ENCODE results near the gene ZNF48.
A peak's percentile ranks its signal among the peaks of the same experiment; 100 is the strongest.

The ZNF48 gene

DNA sequence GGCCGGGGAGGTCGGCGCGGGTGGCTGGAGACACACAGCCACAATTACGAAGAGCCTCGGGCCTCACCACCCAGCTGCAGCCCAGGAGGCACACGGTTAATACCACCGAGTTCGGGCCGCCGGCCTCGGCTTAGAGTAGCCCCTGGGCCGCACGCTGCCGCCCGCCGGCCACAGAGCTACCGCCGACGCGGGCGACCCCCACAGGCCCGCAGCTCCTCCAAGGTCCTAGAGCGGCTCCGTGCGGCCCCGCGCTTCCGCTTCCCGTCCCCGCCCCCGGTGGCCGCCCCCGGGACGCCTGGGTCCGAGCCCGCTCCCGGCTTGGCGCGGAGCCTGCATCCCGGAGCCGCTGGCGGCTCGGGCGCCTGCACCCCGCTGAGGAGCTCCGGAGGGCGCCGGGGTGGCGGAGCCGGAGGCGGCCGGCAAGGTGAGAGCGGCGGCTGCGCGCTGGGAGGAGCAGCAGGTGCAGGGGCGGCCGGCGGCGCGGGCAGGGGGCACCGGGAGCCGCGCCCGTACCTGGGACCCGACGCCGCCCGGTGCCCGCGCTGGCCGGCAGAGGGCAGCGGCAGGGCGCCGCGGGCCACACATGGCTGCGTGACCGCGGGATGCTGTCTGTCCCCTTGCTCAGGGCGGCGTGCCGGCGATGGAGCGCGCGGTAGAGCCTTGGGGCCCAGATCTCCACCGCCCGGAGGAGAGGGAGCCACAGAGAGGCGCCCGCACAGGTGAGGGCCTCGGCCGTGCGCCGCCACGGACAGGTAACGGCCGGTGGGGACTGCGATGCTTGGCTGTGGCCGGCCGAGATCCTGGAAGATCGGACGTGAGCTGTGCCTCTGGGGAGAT, at the start of gene ZNF48:
TSS of gene ZNF48 (plus strand) at position 266 of the 837 bp plus-strand sequence. CDS start at position 641, 375 bp downstream.
- H3K9me3 ChIP-seq (ENCODE audit: control insufficient read depth in 2 of 2, low read length in 2 of 2): no peaks in the 10 kb centered on the region
- H3K9ac ChIP-seq (ENCODE audit: low read depth in 1 of 2, low read length in 2 of 2): peak within 1 kb of the TSS; percentile 72 to 73
- H3K36me3 ChIP-seq (ENCODE audit: control insufficient read depth in 2 of 2, insufficient read depth in 2 of 2, low read length in 2 of 2): peaks cover 0 to 11% of the 10 kb centered on the region in 2 donors
- peaks cover 14 to 17% of the 10 kb centered on the region in 2 donors for H3K4me1 ChIP-seq (ENCODE audit: control insufficient read depth in 2 of 2, insufficient read depth in 2 of 2, low read length in 2 of 2)
- peak within 1 kb of the TSS; percentile 51 to 68 for H3K27ac ChIP-seq (ENCODE audit: low read depth in 2 of 2, low read length in 2 of 2)
- H3K27me3 ChIP-seq (ENCODE audit: control insufficient read depth in 2 of 2, insufficient read depth in 2 of 2, low read length in 2 of 2): no peaks in the 10 kb centered on the region
- H3K4me3 ChIP-seq (ENCODE audit: low read length in 2 of 2): peak within 1 kb of the TSS; percentile 71 to 75

- no peaks in the 10 kb centered on the region for H3K9me3 ChIP-seq (ENCODE audit: control insufficient read depth in 2 of 2, low read length in 2 of 2)
- peaks cover 8 to 10% of the 10 kb centered on the region in 2 donors for H3K36me3 ChIP-seq (ENCODE audit: control insufficient read depth in 2 of 2, insufficient read depth in 2 of 2, low read length in 2 of 2)
- H3K4me3 ChIP-seq (ENCODE audit: low read length in 2 of 2): no peak overlapping the region
- H3K27ac ChIP-seq (ENCODE audit: low read depth in 2 of 2, low read length in 2 of 2): no peak overlapping the region
- no peak overlapping the region for H3K9ac ChIP-seq (ENCODE audit: low read depth in 1 of 2, low read length in 2 of 2)
- H3K4me1 ChIP-seq (ENCODE audit: control insufficient read depth in 2 of 2, insufficient read depth in 2 of 2, low read length in 2 of 2): no peaks in the 10 kb centered on the region
- no peaks in the 10 kb centered on the region for H3K27me3 ChIP-seq (ENCODE audit: control insufficient read depth in 2 of 2, insufficient read depth in 2 of 2, low read length in 2 of 2)
Measured at GRCh38 chr16:30346286-30346685, 48.9 kb upstream of the ZNF48 start.

DNA sequence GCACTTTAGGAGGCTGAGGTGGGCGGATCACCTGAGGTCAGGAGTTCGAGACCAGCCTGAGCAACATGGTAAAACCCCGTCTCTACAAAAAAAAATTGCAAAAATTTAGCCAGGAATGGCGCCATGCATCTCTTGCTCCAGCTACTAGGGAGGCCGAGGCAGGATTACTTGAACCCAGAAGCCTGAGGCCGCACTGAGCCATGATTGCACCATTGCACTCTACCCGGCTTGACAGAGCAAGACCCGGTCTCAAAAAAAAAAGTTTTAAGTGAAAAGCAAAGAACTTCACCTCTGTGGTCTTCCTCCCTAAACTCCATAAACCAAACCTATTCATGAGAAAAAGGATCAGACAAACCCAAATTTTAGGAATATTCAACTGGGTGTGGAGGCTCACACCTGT, 47.1 kb upstream of the ZNF48 start:
- Histone ChIP-seq H3K9ac (ENCODE audit: low read depth in 1 of 2, low read length in 2 of 2) (no peak overlapping the region), H3K36me3 (ENCODE audit: control insufficient read depth in 2 of 2, insufficient read depth in 2 of 2, low read length in 2 of 2) (peaks cover 19 to 28% of the 10 kb centered on the region in 2 donors), H3K9me3 (ENCODE audit: control insufficient read depth in 2 of 2, low read length in 2 of 2) (no peaks in the 10 kb centered on the region), H3K27me3 (ENCODE audit: control insufficient read depth in 2 of 2, insufficient read depth in 2 of 2, low read length in 2 of 2) (no peaks in the 10 kb centered on the region), H3K27ac (ENCODE audit: low read depth in 2 of 2, low read length in 2 of 2) (no peak overlapping the region), H3K4me3 (ENCODE audit: low read length in 2 of 2) (no peak overlapping the region), H3K4me1 (ENCODE audit: control insufficient read depth in 2 of 2, insufficient read depth in 2 of 2, low read length in 2 of 2) (peaks cover 0 to 4% of the 10 kb centered on the region in 2 donors)

GRCh38 chr16:30348929-30349328, 46.3 kb upstream of the ZNF48 start:
- H3K4me1 ChIP-seq (ENCODE audit: control insufficient read depth in 2 of 2, insufficient read depth in 2 of 2, low read length in 2 of 2): peaks cover 4 to 6% of the 10 kb centered on the region in 2 donors
- H3K27ac ChIP-seq (ENCODE audit: low read depth in 2 of 2, low read length in 2 of 2): no peak overlapping the region
- H3K4me3 ChIP-seq (ENCODE audit: low read length in 2 of 2): no peak overlapping the region
- no peaks in the 10 kb centered on the region for H3K9me3 ChIP-seq (ENCODE audit: control insufficient read depth in 2 of 2, low read length in 2 of 2)
- H3K27me3 ChIP-seq (ENCODE audit: control insufficient read depth in 2 of 2, insufficient read depth in 2 of 2, low read length in 2 of 2): no peaks in the 10 kb centered on the region
- H3K36me3 ChIP-seq (ENCODE audit: control insufficient read depth in 2 of 2, insufficient read depth in 2 of 2, low read length in 2 of 2): peaks cover 23 to 31% of the 10 kb centered on the region in 2 donors
- no peak overlapping the region for H3K9ac ChIP-seq (ENCODE audit: low read depth in 1 of 2, low read length in 2 of 2)

- Histone ChIP-seq H3K27me3 (ENCODE audit: control insufficient read depth in 2 of 2, insufficient read depth in 2 of 2, low read length in 2 of 2) (no peaks in the 10 kb centered on the region), H3K4me3 (ENCODE audit: low read length in 2 of 2) (no peak overlapping the region), H3K9ac (ENCODE audit: low read depth in 1 of 2, low read length in 2 of 2) (no peak overlapping the region), H3K4me1 (ENCODE audit: control insufficient read depth in 2 of 2, insufficient read depth in 2 of 2, low read length in 2 of 2) (peaks cover 11 to 13% of the 10 kb centered on the region in 2 donors), H3K27ac (ENCODE audit: low read depth in 2 of 2, low read length in 2 of 2) (no peak overlapping the region), H3K36me3 (ENCODE audit: control insufficient read depth in 2 of 2, insufficient read depth in 2 of 2, low read length in 2 of 2) (peaks cover 23 to 31% of the 10 kb centered on the region in 2 donors), H3K9me3 (ENCODE audit: control insufficient read depth in 2 of 2, low read length in 2 of 2) (no peaks in the 10 kb centered on the region)
Measured at GRCh38 chr16:30349675-30350074, 45.5 kb upstream of the ZNF48 start.

- H3K4me3 ChIP-seq (ENCODE audit: low read length in 2 of 2): no peak overlapping the region
- no peak overlapping the region for H3K27ac ChIP-seq (ENCODE audit: low read depth in 2 of 2, low read length in 2 of 2)
- peaks cover 23 to 31% of the 10 kb centered on the region in 2 donors for H3K36me3 ChIP-seq (ENCODE audit: control insufficient read depth in 2 of 2, insufficient read depth in 2 of 2, low read length in 2 of 2)
- H3K4me1 ChIP-seq (ENCODE audit: control insufficient read depth in 2 of 2, insufficient read depth in 2 of 2, low read length in 2 of 2): peaks cover 11 to 13% of the 10 kb centered on the region in 2 donors
- H3K9ac ChIP-seq (ENCODE audit: low read depth in 1 of 2, low read length in 2 of 2): peak overlapping the region in 1 of 2 donors; percentile 14
- H3K9me3 ChIP-seq (ENCODE audit: control insufficient read depth in 2 of 2, low read length in 2 of 2): no peaks in the 10 kb centered on the region
- H3K27me3 ChIP-seq (ENCODE audit: control insufficient read depth in 2 of 2, insufficient read depth in 2 of 2, low read length in 2 of 2): no peaks in the 10 kb centered on the region
Measured at GRCh38 chr16:30350134-30350871, 44.9 kb upstream of the ZNF48 start.

GRCh38 chr16:30351001-30351441, 44.2 kb upstream of the ZNF48 start:
- Histone ChIP-seq H3K4me3 (ENCODE audit: low read length in 2 of 2) (no peak overlapping the region), H3K36me3 (ENCODE audit: control insufficient read depth in 2 of 2, insufficient read depth in 2 of 2, low read length in 2 of 2) (peaks cover 23 to 31% of the 10 kb centered on the region in 2 donors), H3K9me3 (ENCODE audit: control insufficient read depth in 2 of 2, low read length in 2 of 2) (no peaks in the 10 kb centered on the region), H3K27ac (ENCODE audit: low read depth in 2 of 2, low read length in 2 of 2) (no peak overlapping the region), H3K27me3 (ENCODE audit: control insufficient read depth in 2 of 2, insufficient read depth in 2 of 2, low read length in 2 of 2) (no peaks in the 10 kb centered on the region), H3K9ac (ENCODE audit: low read depth in 1 of 2, low read length in 2 of 2) (no peak overlapping the region), H3K4me1 (ENCODE audit: control insufficient read depth in 2 of 2, insufficient read depth in 2 of 2, low read length in 2 of 2) (peaks cover 16 to 18% of the 10 kb centered on the region in 2 donors)

DNA sequence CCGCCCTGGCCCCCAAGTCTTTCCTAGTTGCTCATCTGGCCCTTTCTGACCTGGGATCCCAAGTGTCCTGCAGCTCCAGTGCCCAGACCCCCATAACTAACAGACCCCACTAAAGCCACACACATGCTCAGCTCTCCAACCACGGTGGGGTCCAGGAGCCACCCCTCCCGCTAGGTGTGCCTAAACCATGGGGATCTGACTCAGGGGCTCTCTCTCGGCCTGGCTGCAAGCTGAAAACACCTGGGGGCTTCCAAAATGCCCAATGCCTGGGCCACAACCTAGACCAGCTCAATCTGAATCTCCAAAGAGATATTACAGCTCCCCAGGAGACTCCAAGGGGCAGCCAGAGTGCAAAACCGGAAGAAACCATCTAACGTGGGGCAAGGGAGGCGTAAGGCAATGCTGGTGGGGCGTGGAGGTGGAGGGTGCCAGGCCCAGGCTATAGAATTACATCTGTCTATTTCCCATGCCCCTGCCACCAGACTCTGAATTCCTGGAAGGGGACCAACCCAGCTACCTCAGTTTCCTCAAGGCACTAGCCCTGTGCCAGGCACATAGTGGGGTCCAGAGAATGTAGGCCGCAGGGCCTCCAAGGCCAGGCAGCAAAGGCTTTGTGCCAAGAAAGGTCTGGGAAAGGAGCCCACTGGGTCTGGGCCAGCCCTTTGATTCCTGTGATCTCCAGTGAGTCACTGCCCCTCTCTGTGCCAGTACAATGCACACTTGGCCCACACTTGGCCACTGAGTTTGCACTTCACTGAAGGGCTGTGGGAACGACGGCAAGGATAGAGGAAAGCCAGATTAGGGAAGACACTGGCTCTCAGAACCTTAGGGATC, 43.4 kb upstream of the ZNF48 start:
- peaks cover 23 to 31% of the 10 kb centered on the region in 2 donors for H3K36me3 ChIP-seq (ENCODE audit: control insufficient read depth in 2 of 2, insufficient read depth in 2 of 2, low read length in 2 of 2)
- H3K4me1 ChIP-seq (ENCODE audit: control insufficient read depth in 2 of 2, insufficient read depth in 2 of 2, low read length in 2 of 2): peaks cover 21 to 26% of the 10 kb centered on the region in 2 donors
- H3K9ac ChIP-seq (ENCODE audit: low read depth in 1 of 2, low read length in 2 of 2): no peak overlapping the region
- no peak overlapping the region for H3K4me3 ChIP-seq (ENCODE audit: low read length in 2 of 2)
- no peaks in the 10 kb centered on the region for H3K27me3 ChIP-seq (ENCODE audit: control insufficient read depth in 2 of 2, insufficient read depth in 2 of 2, low read length in 2 of 2)
- no peak overlapping the region for H3K27ac ChIP-seq (ENCODE audit: low read depth in 2 of 2, low read length in 2 of 2)
- no peaks in the 10 kb centered on the region for H3K9me3 ChIP-seq (ENCODE audit: control insufficient read depth in 2 of 2, low read length in 2 of 2)

- H3K36me3 ChIP-seq (ENCODE audit: control insufficient read depth in 2 of 2, insufficient read depth in 2 of 2, low read length in 2 of 2): peaks cover 31 to 36% of the 10 kb centered on the region in 2 donors
- H3K9ac ChIP-seq (ENCODE audit: low read depth in 1 of 2, low read length in 2 of 2): no peak overlapping the region
- H3K9me3 ChIP-seq (ENCODE audit: control insufficient read depth in 2 of 2, low read length in 2 of 2): no peaks in the 10 kb centered on the region
- no peak overlapping the region for H3K4me3 ChIP-seq (ENCODE audit: low read length in 2 of 2)
- H3K27ac ChIP-seq (ENCODE audit: low read depth in 2 of 2, low read length in 2 of 2): no peak overlapping the region
- peaks cover 25 to 34% of the 10 kb centered on the region in 2 donors for H3K4me1 ChIP-seq (ENCODE audit: control insufficient read depth in 2 of 2, insufficient read depth in 2 of 2, low read length in 2 of 2)
- no peaks in the 10 kb centered on the region for H3K27me3 ChIP-seq (ENCODE audit: control insufficient read depth in 2 of 2, insufficient read depth in 2 of 2, low read length in 2 of 2)
Measured at GRCh38 chr16:30352488-30353401, 42.5 kb upstream of the ZNF48 start.

Measured in mucosa of rectum (tissue), 2 donors.